Erythroblast (primary cell): ENCODE results near the gene RAB41.
"Not testable (repeated sequence)": the region's sequence is repeated elsewhere in the genome, so short reads cannot be mapped to it uniquely, and the experiment has no call there.

Experiments
- GATA1 ChIP-seq: IDR thresholded peaks from 2 replicates; pipeline ENCODE4 v1.6.1; 2011; ENCODE audit warnings: low read depth, mild to moderate bottlenecking, control low read depth, low read length, moderate library complexity
- POLR2A ChIP-seq: IDR thresholded peaks from 2 replicates; pipeline ENCODE4 v1.6.1; 2011; ENCODE audit warnings: mild to moderate bottlenecking, low read length

GRCh38 chrX:70323628-70324027 is 41.7 kb downstream of the RAB41 start:
- not testable (repeated sequence) for TF ChIP-seq POLR2A, GATA1
